Esophagus squamous epithelium (tissue), 4 donors: ENCODE data around the gene GALNT7.

Source experiments
- POLR2A ChIP-seq, 4 donors: fragments of 450-650 bp; IDR thresholded peaks; one replicate each; pipeline ENCODE4 v1.6.1; 2017; ENCODE audit warnings: antibody characterized with exemption in 4 of 4, mild to moderate bottlenecking in 4 of 4, moderate library complexity in 3 of 4
- TF ChIP-seq, protein P1 (sequence below), 6 experiments: fragments of 450-650 bp in 4 of 6; fragments of 200-600 bp in 2 of 6; sonication (generic) in 2 of 6; IDR thresholded peaks; one replicate each; pipeline ENCODE4 v1.5.1; 2016 to 2019; ENCODE audit warnings: antibody characterized with exemption in 6 of 6, mild to moderate bottlenecking in 4 of 6, moderate library complexity in 4 of 6

DNA sequence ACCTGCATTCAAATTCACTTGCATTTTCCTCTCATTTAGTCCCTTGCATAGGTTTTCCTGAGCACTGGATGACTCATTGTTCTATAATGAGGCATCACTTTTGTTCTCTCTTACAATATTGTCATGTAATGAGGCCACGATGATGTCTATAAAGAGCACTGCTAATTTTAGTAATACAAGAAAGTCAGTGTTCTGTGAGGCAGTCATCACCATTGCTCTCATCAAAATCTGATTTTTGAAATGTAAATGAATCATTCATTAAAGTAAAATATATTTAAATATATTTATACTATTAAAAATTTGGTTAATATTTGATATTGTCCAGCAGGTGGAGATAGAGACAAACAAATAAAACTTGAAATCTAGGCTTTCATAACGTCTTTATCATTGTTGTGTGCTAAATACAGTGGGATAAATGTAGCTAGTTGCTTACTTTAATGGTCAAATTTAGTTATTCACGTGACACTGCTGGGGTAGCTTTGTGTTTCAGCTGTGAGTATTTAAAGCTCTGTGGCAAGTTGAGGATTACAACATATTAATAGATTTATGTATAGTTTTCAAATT, 150.1 kb downstream of the GALNT7 start:
- TF ChIP-seq, protein P1, sequence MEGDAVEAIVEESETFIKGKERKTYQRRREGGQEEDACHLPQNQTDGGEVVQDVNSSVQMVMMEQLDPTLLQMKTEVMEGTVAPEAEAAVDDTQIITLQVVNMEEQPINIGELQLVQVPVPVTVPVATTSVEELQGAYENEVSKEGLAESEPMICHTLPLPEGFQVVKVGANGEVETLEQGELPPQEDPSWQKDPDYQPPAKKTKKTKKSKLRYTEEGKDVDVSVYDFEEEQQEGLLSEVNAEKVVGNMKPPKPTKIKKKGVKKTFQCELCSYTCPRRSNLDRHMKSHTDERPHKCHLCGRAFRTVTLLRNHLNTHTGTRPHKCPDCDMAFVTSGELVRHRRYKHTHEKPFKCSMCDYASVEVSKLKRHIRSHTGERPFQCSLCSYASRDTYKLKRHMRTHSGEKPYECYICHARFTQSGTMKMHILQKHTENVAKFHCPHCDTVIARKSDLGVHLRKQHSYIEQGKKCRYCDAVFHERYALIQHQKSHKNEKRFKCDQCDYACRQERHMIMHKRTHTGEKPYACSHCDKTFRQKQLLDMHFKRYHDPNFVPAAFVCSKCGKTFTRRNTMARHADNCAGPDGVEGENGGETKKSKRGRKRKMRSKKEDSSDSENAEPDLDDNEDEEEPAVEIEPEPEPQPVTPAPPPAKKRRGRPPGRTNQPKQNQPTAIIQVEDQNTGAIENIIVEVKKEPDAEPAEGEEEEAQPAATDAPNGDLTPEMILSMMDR (IDR thresholded peaks at IDR 0.05) = peak in 4 of 6 experiments; percentile 3 to 45 (median 39)
- TF ChIP-seq POLR2A (IDR thresholded peaks at IDR 0.05) = no peak
